ENCODE data around the gene HELZ.
"Not testable (repeated sequence)": the region's sequence is repeated elsewhere in the genome, so short reads cannot be mapped to it uniquely, and the experiment has no call there.

The HELZ gene

DNA sequence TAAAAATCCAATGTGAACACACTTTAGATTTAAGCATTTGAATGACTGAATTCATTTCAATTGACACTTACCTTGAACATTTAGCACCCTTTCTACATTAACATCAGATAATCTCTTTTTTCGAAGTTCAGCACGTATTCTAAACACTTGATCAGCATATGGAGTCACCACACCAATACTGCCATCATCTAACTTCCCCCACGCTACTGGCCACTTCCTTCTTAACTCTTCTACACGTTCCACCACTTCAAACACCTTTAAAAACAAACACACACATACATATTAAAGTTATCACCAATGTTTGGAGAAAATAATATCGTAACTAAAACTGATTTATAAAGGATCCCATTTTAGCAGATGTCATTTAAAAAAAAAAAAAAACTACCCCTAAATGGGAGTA, 107.1 kb downstream of the HELZ start:
- DNase-seq = no peak

DNA sequence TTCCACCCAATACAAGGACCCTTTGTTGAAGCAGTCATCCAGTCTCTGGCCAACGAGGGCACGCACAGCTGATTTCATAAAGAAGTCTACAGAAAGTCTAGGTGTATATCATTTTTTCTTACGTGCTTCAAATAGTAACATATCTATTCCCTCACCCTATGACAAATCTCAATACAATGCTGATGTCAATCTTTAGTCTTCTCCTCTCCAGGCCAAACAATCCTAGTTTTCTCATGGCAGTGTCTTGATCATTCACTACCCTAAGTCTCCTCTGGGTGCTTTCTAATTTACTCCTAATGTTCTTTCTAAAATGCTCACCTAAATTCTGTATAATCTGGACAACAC, 108.0 kb downstream of the HELZ start:
- no peak for DNase-seq

DNA sequence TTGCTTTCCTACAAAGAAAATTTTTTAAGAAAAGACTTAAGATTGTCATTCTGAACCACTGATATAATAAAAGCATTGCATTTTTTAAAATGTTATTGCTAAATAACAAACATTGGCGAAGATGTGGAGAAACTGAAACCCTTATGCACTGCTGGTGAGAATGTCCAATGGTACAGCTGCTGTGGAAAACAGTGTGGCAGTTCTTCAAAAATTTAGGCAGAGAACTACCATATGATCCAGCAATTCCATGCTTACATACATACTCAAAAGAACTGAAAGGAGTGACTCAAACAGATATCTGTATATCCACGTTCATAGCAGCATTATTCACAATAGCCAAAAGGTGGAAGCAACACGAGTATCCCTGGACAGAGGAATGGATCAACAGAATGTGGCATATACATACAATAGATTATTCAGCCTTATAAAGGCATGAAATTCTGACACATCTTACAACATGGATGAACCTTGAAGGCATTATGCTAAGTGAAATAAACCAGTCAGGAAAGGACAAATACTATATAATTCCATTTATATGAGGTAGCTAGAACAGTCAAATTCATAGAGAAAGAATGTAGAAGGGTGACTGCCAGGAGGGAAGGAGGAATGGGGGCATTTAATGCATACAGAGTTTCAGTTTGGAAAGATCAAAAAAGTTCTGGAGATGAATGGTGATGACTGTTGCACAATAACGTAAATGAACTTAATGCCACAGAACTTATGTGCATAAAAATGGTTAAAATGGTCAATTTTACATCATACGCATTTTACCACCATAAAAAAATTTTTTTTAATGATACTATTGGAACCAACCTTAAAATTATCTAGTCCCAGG, 108.6 kb downstream of the HELZ start:
- no peak for DNase-seq

DNA sequence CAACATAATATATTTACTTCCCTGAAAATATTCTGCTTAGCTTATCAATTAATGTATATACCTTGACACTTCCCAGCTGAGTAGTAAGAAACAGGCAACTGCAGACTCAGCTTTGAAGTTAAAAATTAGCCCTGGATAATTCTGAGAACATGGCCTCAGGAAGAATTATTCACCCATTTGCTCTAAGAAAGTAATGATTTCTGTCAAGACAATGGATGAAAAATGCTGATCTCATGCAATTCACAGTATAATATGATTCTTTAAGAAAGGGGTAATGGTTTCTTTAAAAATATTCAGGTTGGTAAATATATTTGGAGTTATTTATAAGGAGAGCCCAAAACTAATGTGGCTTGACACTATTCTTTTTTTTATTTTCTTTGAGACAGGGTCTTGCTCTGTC, 111.8 kb downstream of the HELZ start:
- DNase-seq = peak; percentile 24

DNA sequence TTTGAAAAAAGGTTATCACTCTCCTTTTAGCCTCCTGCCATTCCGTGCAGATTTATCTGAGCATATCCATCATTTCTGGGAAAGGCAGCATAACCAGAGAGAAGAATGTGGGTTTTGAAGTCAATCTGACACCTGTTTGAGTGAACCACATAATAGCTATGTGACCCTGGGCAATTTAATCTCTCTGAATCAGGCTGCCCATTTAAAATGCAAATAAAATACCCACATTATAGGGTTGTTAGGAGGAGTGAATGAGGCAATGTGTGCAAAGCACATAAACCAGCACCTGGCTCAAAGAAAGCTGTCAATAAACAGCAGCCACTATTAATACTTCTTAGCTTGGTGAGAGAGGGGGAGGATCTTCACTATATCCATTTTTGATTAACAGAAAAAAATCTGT, 112.6 kb downstream of the HELZ start:
- peak; percentile 98 for DNase-seq

DNA sequence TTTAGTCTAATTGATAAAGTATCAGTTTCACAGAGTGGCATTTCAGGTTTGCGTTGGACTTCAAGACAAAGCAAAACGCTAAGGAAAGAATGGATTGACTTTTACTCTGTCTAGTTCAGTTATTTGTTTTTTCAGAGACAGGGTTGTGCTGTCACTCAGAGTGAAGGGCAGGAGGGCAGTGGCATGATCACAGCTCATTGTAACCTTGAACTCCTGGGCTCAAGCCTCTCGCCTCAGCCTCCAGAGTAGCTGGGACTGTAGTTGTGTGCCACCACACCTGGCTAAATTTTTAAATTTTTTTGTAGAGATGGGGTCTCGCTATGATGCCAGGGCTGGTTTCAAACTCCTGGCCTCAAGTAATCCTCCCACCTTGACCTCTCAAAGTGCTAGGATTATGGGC, 114.2 kb downstream of the HELZ start:
- DNase-seq = no peak

DNA sequence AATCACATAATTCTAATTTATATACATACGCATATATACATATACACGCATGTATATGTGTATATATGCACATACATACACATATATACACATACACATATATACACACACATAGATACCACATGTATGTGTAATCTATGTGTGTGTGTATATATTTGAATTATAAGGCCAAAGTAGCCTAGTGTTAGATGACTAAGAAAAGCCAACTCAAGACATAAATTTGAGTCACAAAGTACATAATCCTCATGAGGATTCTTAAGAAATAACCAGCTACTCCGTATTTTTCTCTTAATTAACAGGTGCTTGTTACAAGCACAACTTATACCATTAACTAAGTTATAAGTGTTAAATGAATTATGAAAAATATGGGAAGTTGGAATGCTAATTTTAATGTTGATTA, 115.7 kb downstream of the HELZ start:
- DNase-seq = no peak

DNA sequence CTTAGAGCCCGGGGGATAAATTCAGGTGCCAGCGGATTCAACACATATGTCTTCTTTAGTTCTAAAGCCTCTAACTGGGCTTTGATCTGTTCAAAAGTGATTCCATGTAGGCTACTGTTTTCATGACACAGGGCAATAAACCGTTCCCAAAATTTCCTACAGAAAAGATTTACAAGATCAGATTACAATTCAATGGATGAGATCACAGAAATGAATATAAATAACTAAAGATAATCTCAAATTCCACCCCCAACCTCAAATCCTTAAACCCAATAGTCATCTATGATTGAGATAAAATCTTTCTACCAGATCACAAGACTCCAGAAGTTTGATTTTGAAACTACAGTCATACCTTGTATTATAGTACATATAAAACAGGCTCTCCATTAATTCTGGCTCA, 116.3 kb downstream of the HELZ start:
- no peak for DNase-seq

DNA sequence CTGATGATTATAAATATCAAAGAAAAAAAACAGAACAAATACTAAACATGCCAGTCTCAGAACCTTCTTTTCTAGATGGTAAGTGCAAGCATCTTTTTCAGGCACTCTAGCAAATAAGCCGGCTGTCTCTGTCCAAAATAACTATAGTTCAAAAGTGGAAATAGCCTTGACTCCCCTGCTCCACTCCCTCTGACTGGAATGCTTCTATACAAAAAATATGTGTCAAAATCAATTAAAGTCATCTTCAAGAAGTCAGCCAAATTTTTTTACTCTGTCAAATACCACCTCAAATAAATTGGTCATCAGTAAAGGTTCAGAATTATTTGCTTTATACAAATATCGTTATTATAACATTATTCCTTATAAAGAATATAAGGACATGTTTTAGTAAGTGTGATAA, 117.1 kb downstream of the HELZ start:
- DNase-seq = no peak

DNA sequence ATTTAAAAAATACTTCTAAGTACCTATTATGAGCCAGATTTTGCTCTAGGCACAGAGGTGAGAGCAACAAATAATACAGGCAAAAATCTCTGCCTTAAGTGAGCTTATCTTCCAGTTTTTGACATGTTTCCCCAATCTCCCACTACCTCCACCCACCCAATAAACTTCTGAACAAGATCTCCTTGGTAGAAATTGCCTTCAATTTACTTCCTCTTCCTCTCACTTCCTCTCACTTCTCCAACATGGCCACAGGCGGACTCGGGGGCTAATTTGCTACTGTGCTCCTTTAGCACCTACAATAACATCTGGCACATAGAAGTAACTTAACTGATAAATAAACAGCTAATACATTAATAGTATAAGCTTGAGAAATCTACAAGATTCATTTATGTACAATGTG, 118.0 kb downstream of the HELZ start:
- no peak for DNase-seq

DNA sequence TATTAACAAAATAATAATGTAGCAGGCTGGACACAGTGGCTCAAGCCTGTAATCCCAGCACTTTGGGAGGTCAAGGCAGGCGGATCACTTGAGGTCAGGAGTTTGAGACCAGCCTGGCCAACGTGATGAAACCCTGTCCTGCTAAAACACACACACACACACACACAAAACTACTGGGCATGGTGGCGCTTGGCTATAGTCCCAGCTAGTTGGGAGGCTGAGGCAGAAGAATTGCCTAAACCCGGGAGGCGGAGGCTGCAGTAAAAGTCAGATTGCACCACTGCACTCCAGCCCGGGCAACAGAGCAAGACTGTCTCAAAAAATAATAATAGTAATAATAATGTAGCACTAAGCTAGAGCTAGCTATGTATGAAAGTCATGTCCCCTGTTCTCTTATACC, 118.5 kb downstream of the HELZ start:
- DNase-seq = not testable (repeated sequence)

DNA sequence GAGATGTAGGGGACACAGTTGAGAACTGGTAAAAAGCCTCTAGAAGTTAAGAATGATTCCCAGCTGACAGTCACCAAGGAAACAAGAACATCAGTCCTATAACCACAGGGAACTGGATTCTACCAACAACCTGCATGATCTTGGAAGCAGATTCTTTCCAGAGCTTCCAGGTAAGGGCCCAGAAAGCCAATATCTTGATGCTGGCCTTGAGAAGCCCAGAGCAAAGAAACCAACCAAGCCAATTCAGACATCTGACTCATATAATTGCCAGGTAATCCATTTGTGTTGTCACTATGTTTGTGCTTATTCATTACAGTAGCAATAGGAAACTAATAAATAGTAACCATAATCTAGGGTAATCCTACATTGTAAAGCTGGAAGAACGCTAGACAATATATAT, 119.1 kb downstream of the HELZ start:
- DNase-seq = peak; percentile 37

DNA sequence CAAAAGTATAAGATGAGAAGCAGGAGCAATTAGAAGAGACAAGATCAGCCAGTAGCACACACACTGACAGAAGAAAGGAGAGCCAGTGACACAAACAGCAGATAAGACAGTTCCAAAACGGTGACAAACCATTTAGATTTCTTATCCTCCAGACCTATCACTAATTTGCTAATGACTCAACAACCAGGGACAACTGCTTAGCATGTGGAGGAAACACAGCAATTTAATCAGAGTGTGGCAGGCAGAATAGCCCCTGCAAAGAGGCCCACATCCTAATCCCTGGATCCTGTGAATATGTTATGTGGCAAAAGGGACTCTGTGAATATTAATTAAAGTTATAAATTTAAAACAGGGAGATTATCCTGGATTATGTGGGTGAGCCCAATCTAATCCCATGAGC, 119.6 kb downstream of the HELZ start:
- peak; percentile 57 for DNase-seq

DNA sequence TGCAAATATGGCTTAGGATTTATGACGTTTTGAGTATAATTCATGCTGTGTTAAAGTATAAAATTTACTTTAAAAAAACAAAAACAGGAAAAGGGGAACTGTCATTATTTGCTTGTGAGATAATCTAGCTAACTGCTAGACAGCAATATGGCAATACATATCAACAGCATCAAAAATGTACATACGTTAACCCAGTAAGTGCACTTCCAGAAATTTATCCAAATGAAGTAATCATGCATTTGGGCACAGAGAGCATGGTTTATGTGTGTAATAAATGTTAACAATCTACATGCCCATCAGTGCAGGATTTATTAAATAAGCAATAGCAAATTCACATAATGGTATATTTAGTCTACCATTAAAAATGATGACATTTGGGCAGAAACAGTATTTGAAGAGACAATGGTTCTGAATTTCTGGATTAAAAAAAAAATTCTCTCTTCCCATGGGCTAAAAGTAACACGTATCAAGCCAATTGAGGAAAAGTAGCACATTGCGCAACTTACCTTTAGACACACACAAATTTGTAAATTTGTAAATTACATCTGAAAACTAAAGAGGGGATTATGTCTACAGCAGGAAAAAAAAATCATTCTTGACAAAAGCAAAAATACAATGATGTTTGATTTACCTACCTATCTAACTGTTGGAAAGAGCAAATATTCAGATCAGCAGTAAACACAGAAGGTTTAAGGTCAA, 120.4 kb downstream of the HELZ start:
- DNase-seq = peak; percentile 67

DNA sequence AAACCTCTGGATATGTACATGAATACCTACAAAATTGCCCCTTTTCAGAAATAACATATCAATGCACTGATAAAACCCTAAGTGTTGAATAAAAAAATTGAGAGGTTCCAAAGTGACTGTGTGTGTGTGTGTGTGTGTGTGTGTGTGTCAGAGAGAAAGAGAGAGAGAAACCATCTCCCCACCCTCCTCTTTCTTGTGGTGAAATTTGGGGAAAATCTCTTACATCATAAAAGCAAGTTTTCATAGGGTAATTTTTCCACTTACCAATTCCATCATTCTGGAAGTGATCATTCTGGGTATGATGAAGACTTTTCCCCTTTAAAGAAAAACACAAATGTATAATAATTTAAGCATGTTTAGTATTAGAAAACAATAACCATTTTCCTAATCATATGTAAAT, 121.3 kb downstream of the HELZ start:
- no peak for DNase-seq

DNA sequence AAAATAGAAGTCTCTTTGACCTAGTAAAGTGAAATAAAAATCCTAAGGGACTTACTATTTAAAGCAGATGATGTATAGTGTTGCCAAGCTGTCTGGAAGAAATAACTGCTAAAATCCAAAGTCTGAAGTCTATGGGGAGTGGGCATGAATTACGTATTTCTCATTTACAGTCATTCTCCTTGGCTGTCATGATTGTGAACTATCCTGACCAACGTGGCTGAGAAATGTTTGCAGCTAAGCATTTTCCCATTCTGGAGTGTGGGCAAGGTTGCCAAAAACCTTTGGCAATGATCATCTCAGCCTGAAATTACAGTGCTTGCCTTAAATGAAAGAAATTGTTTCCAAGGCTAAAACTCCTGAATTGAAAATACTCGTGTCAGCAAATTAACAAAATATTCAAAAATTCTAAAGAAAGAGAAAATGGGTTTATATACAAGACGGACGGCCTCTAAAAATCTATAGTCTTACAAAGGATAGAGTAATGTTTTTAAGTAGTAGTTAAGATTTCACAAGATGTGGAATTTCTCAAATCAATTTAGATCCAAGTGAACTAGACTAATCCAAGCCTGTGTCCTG, 123.6 kb downstream of the HELZ start:
- no peak for DNase-seq

DNA sequence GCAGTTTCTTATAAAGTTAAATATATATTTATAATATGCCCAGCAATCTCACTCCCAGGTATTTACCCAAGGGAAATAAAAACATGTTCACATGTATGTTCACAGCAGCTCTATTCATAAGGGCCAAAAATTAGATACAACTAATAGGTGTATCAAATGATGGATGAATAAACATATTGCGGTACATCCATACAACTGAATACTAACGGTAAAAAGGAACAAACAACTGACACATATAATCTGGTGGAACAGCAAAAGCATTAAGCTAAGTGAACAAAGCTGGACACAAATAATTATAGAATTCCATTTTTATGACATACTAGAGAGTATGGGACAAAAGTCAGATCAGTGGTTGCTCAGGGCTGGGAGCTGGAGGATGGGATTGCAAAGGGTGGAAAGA, 125.9 kb downstream of the HELZ start:
- DNase-seq = no peak

DNA sequence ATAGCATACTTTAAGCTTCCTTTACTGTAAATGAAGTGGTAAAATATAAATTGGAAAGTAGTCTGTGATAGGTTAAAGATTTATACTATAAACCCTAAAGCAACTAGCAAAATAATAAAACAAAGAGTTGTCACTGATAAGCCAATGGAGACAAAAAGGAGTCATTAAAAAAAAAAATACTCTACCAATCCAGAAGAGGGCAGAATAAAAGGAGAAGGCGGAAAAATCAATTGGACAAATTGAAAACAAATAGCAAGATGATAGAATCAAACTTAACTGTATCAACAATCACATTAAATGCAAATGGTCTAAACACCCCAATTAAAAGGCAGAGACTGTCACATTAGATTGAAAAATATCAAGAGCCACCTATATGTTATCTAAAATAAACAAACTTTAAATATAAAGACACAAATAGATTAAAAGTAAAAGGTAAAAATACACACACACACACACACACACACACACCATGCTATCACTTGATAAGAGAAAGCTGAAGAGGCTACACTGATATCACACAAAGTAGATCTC, 128.9 kb downstream of the HELZ start:
- DNase-seq = no peak

DNA sequence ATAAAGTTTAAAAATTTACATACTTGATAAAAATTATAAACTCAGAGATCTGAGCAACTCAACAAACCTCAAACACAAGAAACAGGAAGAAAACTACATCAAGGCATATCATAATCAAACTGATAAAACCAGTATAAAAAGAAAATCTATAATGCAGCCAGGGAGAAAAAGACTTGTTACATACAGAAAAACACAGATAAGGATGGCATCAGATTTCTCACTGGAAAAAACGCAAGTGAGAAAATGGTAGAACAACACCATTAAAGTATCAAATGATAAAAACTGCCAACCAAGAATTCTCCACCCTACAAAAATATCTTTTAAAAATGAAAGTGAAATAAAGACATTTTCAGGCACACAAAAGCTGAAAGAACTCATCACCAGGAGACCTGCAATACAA, 129.6 kb downstream of the HELZ start:
- no peak for DNase-seq

DNA sequence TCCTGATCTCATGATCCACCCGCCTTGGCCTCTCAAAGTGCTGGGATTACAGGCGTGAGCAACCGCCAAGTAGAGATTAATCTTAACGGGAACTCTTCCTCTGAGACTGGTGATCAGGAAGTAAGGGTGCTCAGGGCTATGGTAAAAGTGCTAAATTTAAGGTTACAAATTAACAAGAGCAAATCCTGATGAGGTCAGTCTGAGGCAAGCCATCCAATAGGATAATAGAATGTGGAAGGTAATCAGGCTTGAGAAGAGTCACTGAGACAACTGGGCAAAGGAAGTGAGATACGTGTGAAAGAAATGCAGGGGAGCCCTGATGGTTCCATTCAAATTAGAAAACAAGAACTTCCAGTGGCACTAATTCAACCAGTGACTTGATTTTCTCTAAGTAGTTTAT, 131.5 kb downstream of the HELZ start:
- no peak for DNase-seq

DNA sequence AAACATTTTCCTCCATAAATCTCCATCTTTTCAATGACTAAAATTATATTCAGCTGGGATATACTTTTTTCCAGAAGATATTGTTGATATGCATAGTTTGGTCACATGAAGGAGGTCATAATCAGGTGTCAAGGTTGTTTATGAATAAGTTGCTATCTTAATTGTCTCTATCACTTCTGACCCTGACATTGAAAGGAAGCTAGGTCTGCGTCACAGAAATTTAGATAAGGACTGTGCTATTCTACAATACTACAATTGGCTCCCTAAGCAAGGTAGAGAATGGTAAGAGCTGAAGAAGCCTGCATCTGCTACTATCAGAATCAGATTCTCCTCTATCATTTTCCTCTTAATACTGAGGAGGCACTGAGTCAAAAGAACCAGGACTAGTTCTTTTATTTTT, 133.2 kb downstream of the HELZ start:
- no peak for DNase-seq

DNA sequence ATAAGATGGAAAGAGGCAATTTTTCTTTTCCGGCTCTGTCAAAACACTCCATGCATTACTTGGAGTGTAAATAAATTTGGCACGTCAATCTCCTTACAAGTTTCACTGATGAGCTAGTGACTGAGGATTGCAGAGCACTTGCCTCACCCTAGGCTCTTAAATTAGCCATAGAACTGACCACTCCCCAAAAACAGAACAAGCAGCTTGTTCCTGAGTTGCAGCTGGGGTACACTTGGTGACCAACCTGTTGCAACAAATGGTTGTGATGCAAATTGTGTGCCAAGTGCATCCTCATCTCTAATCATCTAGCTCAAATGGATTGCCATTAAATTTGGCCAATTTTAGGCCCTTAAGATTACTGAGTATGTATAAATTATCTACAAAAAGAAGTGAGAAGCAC, 133.7 kb downstream of the HELZ start:
- no peak for DNase-seq

DNA sequence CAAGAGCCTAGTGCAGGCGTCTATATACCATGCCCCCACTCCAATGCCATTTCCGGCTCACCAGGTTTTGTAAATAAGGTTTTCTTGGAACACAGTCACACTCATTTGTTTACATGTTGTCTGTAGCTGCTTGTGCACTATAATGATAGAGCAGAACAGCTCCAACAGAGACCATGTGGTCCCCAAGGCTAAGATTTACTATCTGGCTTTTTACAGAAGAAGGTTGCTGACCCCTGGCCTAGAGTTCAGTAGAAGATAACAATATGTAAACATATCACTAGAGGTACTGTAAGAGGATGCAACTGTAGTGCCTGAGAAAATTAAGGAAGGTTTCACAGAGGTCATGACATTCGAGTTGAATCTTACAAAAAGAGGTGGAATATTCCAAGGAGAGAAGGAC, 134.4 kb downstream of the HELZ start:
- DNase-seq = peak; percentile 36

DNA sequence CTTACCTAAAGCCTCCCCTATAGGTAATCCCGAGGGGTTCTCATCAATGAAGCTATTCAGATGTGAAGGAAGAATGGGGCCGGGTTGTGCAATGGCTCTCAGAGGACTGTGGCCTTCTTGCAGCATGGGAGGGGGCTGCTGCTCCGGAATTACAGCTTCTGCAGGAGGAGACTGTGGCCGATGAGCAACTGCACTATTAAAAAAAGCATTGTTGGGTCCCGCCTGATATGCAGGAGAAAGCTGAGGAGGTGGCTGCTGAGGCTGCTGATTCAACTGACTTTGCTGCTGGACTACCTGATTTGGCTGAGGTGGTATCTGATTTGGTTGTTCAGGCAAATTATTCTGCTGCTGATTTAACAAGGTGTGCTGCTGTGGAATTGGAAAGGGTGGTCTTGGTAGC, 135.9 kb downstream of the HELZ start:
- no peak for DNase-seq

Data from NCI-H69 (cell line).